B cell (primary cell): ENCODE results near the gene ERN1.

Experiments used
- EZH2 ChIP-seq: IDR thresholded peaks from 2 replicates; pipeline ENCODE4 v1.6.1; 2012; ENCODE audit warnings: borderline replicate concordance, low read depth, mild to moderate bottlenecking, moderate library complexity, low read length; ENCODE audit not compliant: insufficient read depth, poor library complexity, severe bottlenecking
- TF ChIP-seq, protein P1 (sequence below): fragments of 200-600 bp; IDR thresholded peaks from one replicate; pipeline ENCODE4 v1.8.0; 2022; ENCODE audit warnings: antibody characterized with exemption, mild to moderate bottlenecking

GRCh38 chr17:64042700-64043485, 87.1 kb downstream of the ERN1 start:
- TF ChIP-seq, protein P1, sequence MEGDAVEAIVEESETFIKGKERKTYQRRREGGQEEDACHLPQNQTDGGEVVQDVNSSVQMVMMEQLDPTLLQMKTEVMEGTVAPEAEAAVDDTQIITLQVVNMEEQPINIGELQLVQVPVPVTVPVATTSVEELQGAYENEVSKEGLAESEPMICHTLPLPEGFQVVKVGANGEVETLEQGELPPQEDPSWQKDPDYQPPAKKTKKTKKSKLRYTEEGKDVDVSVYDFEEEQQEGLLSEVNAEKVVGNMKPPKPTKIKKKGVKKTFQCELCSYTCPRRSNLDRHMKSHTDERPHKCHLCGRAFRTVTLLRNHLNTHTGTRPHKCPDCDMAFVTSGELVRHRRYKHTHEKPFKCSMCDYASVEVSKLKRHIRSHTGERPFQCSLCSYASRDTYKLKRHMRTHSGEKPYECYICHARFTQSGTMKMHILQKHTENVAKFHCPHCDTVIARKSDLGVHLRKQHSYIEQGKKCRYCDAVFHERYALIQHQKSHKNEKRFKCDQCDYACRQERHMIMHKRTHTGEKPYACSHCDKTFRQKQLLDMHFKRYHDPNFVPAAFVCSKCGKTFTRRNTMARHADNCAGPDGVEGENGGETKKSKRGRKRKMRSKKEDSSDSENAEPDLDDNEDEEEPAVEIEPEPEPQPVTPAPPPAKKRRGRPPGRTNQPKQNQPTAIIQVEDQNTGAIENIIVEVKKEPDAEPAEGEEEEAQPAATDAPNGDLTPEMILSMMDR: no peak
- no peak for TF ChIP-seq EZH2
